IMR-90 (cell line): Measurements from ENCODE around the gene COL6A3. TPM values are rescaled to one million over a fixed set of nuclear protein-coding genes. Genes with fewer than 3 reads are reported as not detected.

Experiments used
- ATAC-seq: fragments of 200-7000 bp; cut with Tn5 transposase; 2 replicates; pipeline ENCODE4 v1.9.1; 2020; ENCODE audit warnings: low read depth, mild to moderate bottlenecking, moderate library complexity
- BruUV-seq: library from RNA; stranded (reverse); fragments of 400-500 nt; replicated peaks from 2 replicates; lab custom pipeline; 2021; lab: Mats Ljungman, UMichigan
- CTCF ChIA-PET: fragments of 300-600 bp; formaldehyde crosslinking; extraction: SDS; loops from one replicate; lab custom pipeline; 2021; ENCODE audit warnings: antibody characterized with exemption; lab: Yijun Ruan, JAX
- POLR2A ChIA-PET: fragments of 300-600 bp; sonication (Branson Sonifier 250); formaldehyde crosslinking; loops from one replicate; lab custom pipeline; 2022; ENCODE audit warnings: antibody characterized with exemption; ENCODE audit not compliant: unreplicated experiment; lab: Charles Lee
- DNase-seq: peaks from one replicate; pipeline ENCODE4 v3.0.0; 2013
- H2AFZ ChIP-seq: replicated peaks from 2 replicates; pipeline ENCODE3; 2013; ENCODE audit warnings: low read length, mild to moderate bottlenecking; ENCODE audit not compliant: poor library complexity
- H2AK5ac ChIP-seq: 2 replicates; pipeline ENCODE4 v1.6.1; 2013; ENCODE audit warnings: low read depth, low read length, inconsistent platforms
- H2AK9ac ChIP-seq: replicated peaks from 2 replicates; pipeline ENCODE3; 2013; ENCODE audit warnings: mild to moderate bottlenecking, low read depth, low read length, moderate library complexity; ENCODE audit not compliant: poor library complexity
- H2BK120ac ChIP-seq: 2 replicates; pipeline ENCODE4 v1.6.1; 2013; ENCODE audit warnings: low read depth, low read length, inconsistent platforms
- H2BK15ac ChIP-seq: 3 replicates; pipeline ENCODE4 v1.6.1; 2013; ENCODE audit warnings: low read depth, low read length, inconsistent platforms
- H2BK20ac ChIP-seq: 2 replicates; pipeline ENCODE4 v1.6.1; 2013; ENCODE audit warnings: low read depth, mild to moderate bottlenecking, inconsistent platforms, low read length, moderate library complexity
- H2BK5ac ChIP-seq: 2 replicates; pipeline ENCODE4 v1.6.1; 2013; ENCODE audit warnings: mild to moderate bottlenecking, low read depth, low read length, inconsistent platforms; ENCODE audit not compliant: poor library complexity, severe bottlenecking
- H3K14ac ChIP-seq: replicated peaks from 2 replicates; pipeline ENCODE4 v1.6.1; 2013; ENCODE audit warnings: low read depth, low read length, inconsistent platforms
- H3K18ac ChIP-seq: 2 replicates; pipeline ENCODE4 v1.6.1; 2013; ENCODE audit warnings: low read depth, low read length, control low read depth
- H3K23ac ChIP-seq: 2 replicates; pipeline ENCODE4 v1.6.1; 2013; ENCODE audit warnings: low read depth, low read length, inconsistent platforms
- H3K27ac ChIP-seq: 2 replicates; pipeline ENCODE4 v1.5.1; 2013; ENCODE audit warnings: mild to moderate bottlenecking, control low read depth, low read length; ENCODE audit not compliant: insufficient read depth
- H3K27me3 ChIP-seq: 2 replicates; pipeline ENCODE4 v1.6.1; 2013; ENCODE audit warnings: low read length; ENCODE audit not compliant: control insufficient read depth, insufficient read depth
- H3K36me3 ChIP-seq: 2 replicates; pipeline ENCODE4 v1.6.1; 2013; ENCODE audit warnings: low read length, mixed read lengths; ENCODE audit not compliant: control insufficient read depth, insufficient read depth
- H3K4ac ChIP-seq: 2 replicates; pipeline ENCODE4 v1.6.1; 2013; ENCODE audit warnings: low read depth, low read length, inconsistent platforms
- H3K4me1 ChIP-seq: 2 replicates; pipeline ENCODE4 v1.6.1; 2013; ENCODE audit warnings: low read length, mixed read lengths; ENCODE audit not compliant: control insufficient read depth, insufficient read depth
- H3K4me2 ChIP-seq: 2 replicates; pipeline ENCODE4 v1.6.1; 2013; ENCODE audit warnings: low read depth, mild to moderate bottlenecking, control low read depth, low read length, moderate library complexity
- H3K4me3 ChIP-seq: 2 replicates; pipeline ENCODE4 v1.5.1; 2013; ENCODE audit warnings: low read depth, mild to moderate bottlenecking, control low read depth, low read length, moderate library complexity; ENCODE audit not compliant: insufficient read depth
- H3K56ac ChIP-seq: 2 replicates; pipeline ENCODE4 v1.6.1; 2013; ENCODE audit warnings: low read length, inconsistent platforms; ENCODE audit not compliant: insufficient read depth; ENCODE audit errors: extremely low read depth
- H3K79me1 ChIP-seq, 2 experiments: 2 replicates each; pipeline ENCODE4 v1.6.1; 2013; ENCODE audit warnings: low read length in 2 of 2, inconsistent platforms in 1 of 2, low read depth in 1 of 2
- H3K9ac ChIP-seq: 2 replicates; pipeline ENCODE4 v1.6.1; 2013; ENCODE audit warnings: low read depth, low read length, control low read depth
- H3K9me1 ChIP-seq: 2 replicates; pipeline ENCODE4 v1.6.1; 2013; ENCODE audit warnings: low read length, inconsistent platforms; ENCODE audit not compliant: insufficient read depth
- H3K9me3 ChIP-seq: 2 replicates; pipeline ENCODE4 v1.6.1; 2013; ENCODE audit warnings: low read length; ENCODE audit not compliant: control insufficient read depth, insufficient read depth
- H4K20me1 ChIP-seq: 2 replicates; pipeline ENCODE4 v1.6.1; 2013; ENCODE audit warnings: low read length, inconsistent platforms; ENCODE audit not compliant: insufficient read depth
- H4K5ac ChIP-seq: 2 replicates; pipeline ENCODE4 v1.6.1; 2013; ENCODE audit warnings: mild to moderate bottlenecking, low read depth, low read length, control low read depth
- H4K8ac ChIP-seq, 2 experiments: 2 replicates each; pipeline ENCODE4 v1.6.1; 2013; ENCODE audit warnings: low read depth in 2 of 2, low read length in 2 of 2, control low read depth in 1 of 2, inconsistent platforms in 1 of 2
- H4K91ac ChIP-seq: 2 replicates; pipeline ENCODE4 v1.6.1; 2013; ENCODE audit warnings: low read depth, low read length, inconsistent platforms; ENCODE audit not compliant: insufficient read depth
- BHLHE40 ChIP-seq: fragments of 150-350 bp; IDR thresholded peaks from 2 replicates; pipeline ENCODE4 v1.6.1; 2016; ENCODE audit warnings: mild to moderate bottlenecking, low read depth, low read length
- CEBPB ChIP-seq: IDR thresholded peaks from 2 replicates; pipeline ENCODE4 v1.6.1; 2012; ENCODE audit warnings: low read depth, low read length, improper control_type of control experiment
- CHD1 ChIP-seq: IDR thresholded peaks from 2 replicates; pipeline ENCODE4 v1.6.1; 2012; ENCODE audit warnings: low read depth, low read length, improper control_type of control experiment
- CTCF ChIP-seq: conservative IDR thresholded peaks from 2 replicates; pipeline ENCODE4 v1.5.1; 2012; ENCODE audit warnings: mild to moderate bottlenecking, low read depth, low read length, improper control_type of control experiment
- ELK1 ChIP-seq: fragments of 150-350 bp; IDR thresholded peaks from 2 replicates; pipeline ENCODE4 v1.6.1; 2016; ENCODE audit warnings: low read depth, mild to moderate bottlenecking, low read length, moderate library complexity, borderline replicate concordance
- FOS ChIP-seq: fragments of 150-350 bp; IDR thresholded peaks from 2 replicates; pipeline ENCODE4 v1.6.1; 2016; ENCODE audit warnings: low read depth, low read length
- MAZ ChIP-seq: IDR thresholded peaks from 2 replicates; pipeline ENCODE4 v1.6.1; 2012; ENCODE audit warnings: low read depth, mild to moderate bottlenecking, low read length, improper control_type of control experiment, moderate library complexity, borderline replicate concordance
- NFE2L2 ChIP-seq: fragments of 150-350 bp; IDR thresholded peaks from 2 replicates; pipeline ENCODE4 v1.6.1; 2016; ENCODE audit warnings: low read depth, mild to moderate bottlenecking, low read length
- POLR2A ChIP-seq: IDR thresholded peaks from 2 replicates; pipeline ENCODE4 v1.6.1; 2012; ENCODE audit warnings: mild to moderate bottlenecking, low read depth, low read length
- RAD21 ChIP-seq: IDR thresholded peaks from 2 replicates; pipeline ENCODE4 v1.6.1; 2012; ENCODE audit warnings: low read length, improper control_type of control experiment
- RCOR1 ChIP-seq: IDR thresholded peaks from 2 replicates; pipeline ENCODE4 v1.6.1; 2012; ENCODE audit warnings: mild to moderate bottlenecking, low read length, improper control_type of control experiment; ENCODE audit not compliant: insufficient replicate concordance
- RFX5 ChIP-seq: IDR thresholded peaks from 2 replicates; pipeline ENCODE4 v1.8.0; 2012; ENCODE audit warnings: low read depth, mild to moderate bottlenecking, low read length, moderate library complexity
- SMC3 ChIP-seq: fragments of 150-350 bp; IDR thresholded peaks from 2 replicates; pipeline ENCODE4 v1.6.1; 2016; ENCODE audit warnings: low read depth, mild to moderate bottlenecking, antibody characterized with exemption, low read length, moderate library complexity
- USF2 ChIP-seq: fragments of 150-350 bp; IDR thresholded peaks from 2 replicates; pipeline ENCODE4 v1.6.1; 2017; ENCODE audit warnings: mild to moderate bottlenecking, antibody characterized with exemption, low read length, low read depth
- WGBS, 2 experiments: methylation state at CpG; one replicate each; pipeline versions ENCODE4 v1.1.5 to v1.1.7; 2013; ENCODE audit warnings: missing lambda C conversion rate in 2 of 2; ENCODE audit not compliant: insufficient read length in 1 of 2; ENCODE audit errors: extremely low coverage in 2 of 2; 5-methylcytosine and 5-hydroxymethylcytosine counted together
- dilution Hi-C: fragments of 300-500 bp; cut with HindIII; formaldehyde crosslinking; loops from one replicate; pipeline ENCODE4 v1.14.3; 2018; ENCODE audit warnings: low sequenced_read_pairs; ENCODE audit not compliant: unreplicated experiment
- in situ Hi-C: fragments of 300-500 bp; cut with MboI; formaldehyde crosslinking; loops from 3 replicates; pipeline ENCODE4 v1.14.3; 2019; ENCODE audit warnings: low sequenced_read_pairs, inconsistent platforms, mixed read lengths
- intact Hi-C: fragments of 100-400 bp; cut with micrococcal nuclease; formaldehyde crosslinking; loops from 2 replicates; pipeline ENCODE4 v1.10.0; 2022
- polyA plus RNA-seq, 3 experiments: library from polyadenylated mRNA; depleted of rRNA; stranded (reverse); fragments of >200 nt; gene quantifications; 2 replicates each; pipeline ENCODE4 v1.2.3, GENCODE V29; 2012; ENCODE audit warnings: low replicate concordance in 1 of 3
- total RNA-seq: library from RNA; depleted of rRNA; stranded (reverse); fragments of >200 nt; gene quantifications from 2 replicates; pipeline ENCODE4 v1.2.3, GENCODE V29; 2012

Gene COL6A3
- total and polyA plus RNA-seq, 2 of the 4 experiments (the other 2 are of a cell fraction) = 964 to 1,855 TPM

GRCh38 chr2:237455764-237456163 is 41.8 kb upstream of the COL6A3 start (continued):
- TF ChIP-seq ELK1 (no peak), FOS (no peak), BHLHE40 (no peak), RFX5 (no peak)

GRCh38 chr2:237453671-237454070 is 39.7 kb upstream of the COL6A3 start:
- H3K9ac ChIP-seq = no peak overlapping the region
- intact Hi-C loops (no loop called here), dilution Hi-C loops (no loop called here), in situ Hi-C loops (no loop called here)
- H3K79me1 ChIP-seq = peaks cover 6 to 32% of the 10 kb centered on the region in 2 experiments; a peak in 3 of 4 replicates
- peak overlapping the region; percentile 76 for H2AK5ac ChIP-seq
- peaks cover 42% of the 10 kb centered on the region for H3K4me1 ChIP-seq
- H3K27me3 ChIP-seq = no peaks in the 10 kb centered on the region
- H3K36me3 ChIP-seq = no peaks in the 10 kb centered on the region
- H3K27ac ChIP-seq = no peak overlapping the region
- H3K4me2 ChIP-seq = no peak overlapping the region
- ChIA-PET CTCF (interaction anchor here (0.9 kb wide), 1 partner anchor 32 kb away, joined by 3 read pairs; no protein-coding TSS in a partner anchor), POLR2A (no interaction called here)
- H3K9me3 ChIP-seq = no peaks in the 10 kb centered on the region
- no peak overlapping the region for H3K4me3 ChIP-seq
- DNase-seq (no peak), ATAC-seq (no peak)
- H4K8ac ChIP-seq = no peak overlapping the region
- H2AK9ac ChIP-seq = no peak overlapping the region
- no peak overlapping the region for H2AFZ ChIP-seq
- peaks cover 24% of the 10 kb centered on the region for H3K9me1 ChIP-seq
- no peak overlapping the region for H2BK5ac ChIP-seq
- no peak overlapping the region for H3K18ac ChIP-seq
- no peaks in the 10 kb centered on the region for H4K20me1 ChIP-seq
- peak overlapping the region; percentile 21; the same call in 1 of the 2 replicates for H4K91ac ChIP-seq
- H2BK120ac ChIP-seq = peak overlapping the region; percentile 36
- H3K4ac ChIP-seq = peak overlapping the region; percentile 18; the same call in 1 of the 2 replicates
- H3K56ac ChIP-seq = no peak overlapping the region
- H2BK20ac ChIP-seq = peak overlapping the region; percentile 23; the same call in 1 of the 2 replicates
- WGBS, 2 experiments = no CpG with 5 or more reads among the region's 3 CpGs
- H4K5ac ChIP-seq = no peak overlapping the region
- H3K14ac ChIP-seq = peak overlapping the region; percentile 30; the same call in 1 of the 2 replicates
- no peak overlapping the region for H3K23ac ChIP-seq
- BruUV-seq = no TSS peak
- no peak overlapping the region; the same call in 2 of the 3 replicates for H2BK15ac ChIP-seq
- TF ChIP-seq RCOR1 (no peak), SMC3 (no peak), POLR2A (no peak), CTCF (no peak), USF2 (no peak), RAD21 (no peak), CHD1 (no peak), NFE2L2 (no peak), FOS (no peak), BHLHE40 (no peak), MAZ (no peak), CEBPB (no peak), RFX5 (no peak)
